C4-2B (cell line): ENCODE results near the gene KCNK16.

Experiments
- H3K27ac ChIP-seq: fragments of 450-650 bp; 2 replicates; pipeline ENCODE4 v1.5.1; 2017
- ZFX ChIP-seq: fragments of 450-650 bp; IDR thresholded peaks from 2 replicates; pipeline ENCODE4 v1.6.1; 2017
- TF ChIP-seq, protein P1 (sequence below): fragments of 450-650 bp; conservative IDR thresholded peaks from 2 replicates; pipeline ENCODE4 v1.5.1; 2017; ENCODE audit warnings: mild to moderate bottlenecking

Gene KCNK16

GRCh38 chr6:39362487-39362865, 40.0 kb upstream of the KCNK16 start:
- no peak for TF ChIP-seq ZFX
- TF ChIP-seq, protein P1, sequence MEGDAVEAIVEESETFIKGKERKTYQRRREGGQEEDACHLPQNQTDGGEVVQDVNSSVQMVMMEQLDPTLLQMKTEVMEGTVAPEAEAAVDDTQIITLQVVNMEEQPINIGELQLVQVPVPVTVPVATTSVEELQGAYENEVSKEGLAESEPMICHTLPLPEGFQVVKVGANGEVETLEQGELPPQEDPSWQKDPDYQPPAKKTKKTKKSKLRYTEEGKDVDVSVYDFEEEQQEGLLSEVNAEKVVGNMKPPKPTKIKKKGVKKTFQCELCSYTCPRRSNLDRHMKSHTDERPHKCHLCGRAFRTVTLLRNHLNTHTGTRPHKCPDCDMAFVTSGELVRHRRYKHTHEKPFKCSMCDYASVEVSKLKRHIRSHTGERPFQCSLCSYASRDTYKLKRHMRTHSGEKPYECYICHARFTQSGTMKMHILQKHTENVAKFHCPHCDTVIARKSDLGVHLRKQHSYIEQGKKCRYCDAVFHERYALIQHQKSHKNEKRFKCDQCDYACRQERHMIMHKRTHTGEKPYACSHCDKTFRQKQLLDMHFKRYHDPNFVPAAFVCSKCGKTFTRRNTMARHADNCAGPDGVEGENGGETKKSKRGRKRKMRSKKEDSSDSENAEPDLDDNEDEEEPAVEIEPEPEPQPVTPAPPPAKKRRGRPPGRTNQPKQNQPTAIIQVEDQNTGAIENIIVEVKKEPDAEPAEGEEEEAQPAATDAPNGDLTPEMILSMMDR, result no peak
- no peak overlapping the region for H3K27ac ChIP-seq

- H3K27ac ChIP-seq, result no peak overlapping the region
- TF ChIP-seq ZFX, result no peak
- TF ChIP-seq, protein P1, result peak; percentile 92
Measured at GRCh38 chr6:39361657-39362486, 39.4 kb upstream of the KCNK16 start.

DNA sequence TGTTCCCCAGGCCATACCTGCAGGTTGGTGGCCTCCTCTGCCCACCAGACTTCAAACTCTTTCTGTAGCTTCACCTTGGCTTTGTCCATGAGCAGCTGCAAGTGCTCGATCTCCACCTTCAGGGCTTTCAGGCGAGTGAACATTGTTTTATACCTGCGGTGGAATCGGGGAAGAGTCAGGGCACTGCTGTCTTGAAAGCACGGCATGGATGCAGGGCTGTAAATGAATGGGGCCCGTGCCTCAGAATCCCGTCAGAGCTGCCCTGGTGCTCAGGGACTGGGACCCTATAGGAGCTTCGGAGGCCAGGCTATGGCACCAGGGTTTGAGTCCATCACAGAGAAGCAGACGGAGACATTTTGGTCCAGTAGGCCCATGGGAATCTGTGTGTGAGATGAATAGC, 37.9 kb upstream of the KCNK16 start:
- no peak for TF ChIP-seq ZFX
- TF ChIP-seq, protein P1, result no peak
- H3K27ac ChIP-seq, result no peak overlapping the region

- TF ChIP-seq, protein P1, result no peak
- TF ChIP-seq ZFX, result no peak
Measured at GRCh38 chr6:39357998-39358686, 35.6 kb upstream of the KCNK16 start.

GRCh38 chr6:39353698-39354315, 31.3 kb upstream of the KCNK16 start:
- no peak for TF ChIP-seq ZFX
- TF ChIP-seq, protein P1, result no peak
- no peak overlapping the region for H3K27ac ChIP-seq

More at GRCh38 chr6:39357998-39358686, 35.6 kb upstream of the KCNK16 start:
- H3K27ac ChIP-seq, result no peak overlapping the region

DNA sequence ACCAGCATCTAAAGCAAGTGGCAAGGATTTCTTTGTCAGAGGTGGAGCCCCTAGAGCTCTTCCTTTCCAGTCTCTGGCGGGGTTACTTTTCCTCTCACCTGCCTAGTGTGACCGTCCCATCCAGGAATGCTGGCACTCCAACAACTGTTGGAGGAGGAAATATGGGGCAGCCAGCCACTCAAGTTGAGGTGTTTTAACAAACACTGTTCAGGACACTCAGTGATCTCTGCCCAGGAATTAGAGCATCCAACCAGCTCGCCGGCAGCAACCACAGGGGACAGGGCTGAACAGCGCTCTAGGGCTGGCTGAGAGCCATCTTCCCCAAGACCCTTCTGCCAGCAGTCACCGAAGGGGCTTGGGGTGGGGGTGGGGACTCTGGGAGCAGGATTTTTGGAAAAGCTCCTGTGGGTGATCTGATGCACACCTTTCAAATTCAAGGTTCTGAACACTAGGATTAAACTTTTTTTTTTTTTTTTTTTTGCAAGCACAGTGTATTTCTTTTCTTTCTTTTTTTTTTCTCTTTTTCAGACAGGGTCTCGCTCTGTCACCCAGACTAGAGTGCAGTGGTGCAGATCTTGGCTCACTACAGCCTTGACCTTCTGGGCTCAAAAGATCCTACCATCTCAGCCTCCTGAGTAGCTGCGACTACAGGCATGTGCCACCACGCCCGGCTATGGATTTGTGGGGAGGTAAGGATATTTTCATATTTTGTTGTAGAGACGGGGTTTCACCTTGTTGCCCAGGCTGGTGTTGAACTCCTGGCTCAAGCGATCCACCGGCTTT, 28.4 kb upstream of the KCNK16 start:
- TF ChIP-seq, protein P1, result no peak
- TF ChIP-seq ZFX, result no peak
- H3K27ac ChIP-seq, result no peak overlapping the region
